ENCODE results near the gene POLG. TPM values are rescaled to one million over a fixed set of nuclear protein-coding genes. Genes with fewer than 3 reads are reported as not detected.

The POLG gene
- total and polyA plus RNA-seq, 2 of the 13 experiments (the other 11 are each of a cell fraction or from before 2014, with no cell fraction given): 26.6 to 35.5 TPM

DNA sequence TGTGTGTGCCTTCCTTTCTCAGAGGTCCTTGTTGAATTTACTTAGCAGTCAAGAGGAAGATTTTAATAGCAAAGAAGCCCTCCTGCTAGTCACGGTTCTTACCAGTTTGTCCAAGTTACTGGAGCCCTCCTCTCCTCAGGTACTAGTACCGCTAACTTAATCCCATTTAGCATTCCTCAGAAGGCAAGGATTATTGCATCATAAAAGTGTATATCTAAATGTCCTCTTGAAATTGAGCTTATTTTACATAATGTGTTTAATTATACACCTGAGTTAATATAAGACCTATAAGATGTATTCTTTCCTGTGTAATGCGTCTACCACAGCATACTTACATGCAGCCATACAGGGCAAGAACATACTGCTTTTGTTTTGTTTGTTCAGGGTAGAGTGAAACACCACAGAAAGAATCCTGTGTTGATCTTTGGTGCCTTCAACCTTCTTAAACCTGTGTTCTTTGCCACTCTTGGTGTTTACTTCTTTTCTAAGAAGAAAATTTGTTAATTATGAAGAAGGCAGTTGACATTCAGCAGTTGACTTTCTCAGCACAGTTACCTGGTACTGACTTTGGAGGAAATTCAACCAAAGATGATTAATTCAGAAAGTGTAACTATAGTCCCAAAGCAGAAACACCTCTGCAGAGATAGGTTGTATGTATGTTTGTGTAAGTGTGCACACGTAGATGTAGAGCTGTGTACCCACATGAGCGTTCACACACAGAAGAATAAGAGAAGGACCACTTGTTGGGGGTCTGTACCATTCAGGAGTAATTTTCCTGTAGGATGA lies 33.1 kb downstream of the POLG start:
- no peaks in the 10 kb centered on the region for H3K27me3 ChIP-seq (ENCODE audit: control insufficient read depth in 1 of 2, insufficient read depth in 2 of 2, low read length in 2 of 2)
- intact Hi-C loops (cut with micrococcal nuclease; ENCODE audit: unreplicated experiment) (loop anchor here (10.0 kb wide), 1 partner anchor 97 kb away; no protein-coding TSS in a partner anchor), in situ Hi-C loops (cut with HindIII; ENCODE audit: extremely low pct_ligation_motif_present, low pct_unique_long_range_greater_than_20kb) (no loop called here)
- FAIRE-seq (no peak), DNase-seq (ENCODE audit: low spot score) (no peak), ATAC-seq (no peak)
- TF ChIP-seq CEBPB (IDR thresholded peaks at IDR 0.05; ENCODE audit: borderline replicate concordance, low read depth, low read length) (peak; percentile 34; the same call in 1 of the 2 replicates), REL (CRISPR knock-in tag; conservative IDR thresholded peaks at IDR 0.05) (no peak), ATF7 (IDR thresholded peaks at IDR 0.05) (peak; percentile 46; the same call in 1 of the 2 replicates), ATF7 (CRISPR knock-in tag; IDR thresholded peaks at IDR 0.05) (no peak)
- BruUV-seq (replicated peaks): no TSS peak
- no peaks in the 10 kb centered on the region for H3K4me1 ChIP-seq (ENCODE audit: insufficient read depth, low read length)
- no peak overlapping the region for H3K4me3 ChIP-seq (replicated peaks in 1 of 3; ENCODE audit: insufficient read depth in 1 of 3, low read depth in 2 of 3, low read length in 3 of 3)
- no peaks in the 10 kb centered on the region for H4K20me1 ChIP-seq (ENCODE audit: insufficient read depth, low read length)
- 90% methylated on average over 5 of the region's 5 CpGs for WGBS (ENCODE audit: low lambda C conversion rate)
- no peak overlapping the region for H3K4me2 ChIP-seq (ENCODE audit: low read depth, low read length)
- no peak overlapping the region for H3K9ac ChIP-seq (ENCODE audit: insufficient read depth, low read depth, low read length)
- peaks cover 7 to 31% of the 10 kb centered on the region in 2 experiments for H3K36me3 ChIP-seq (replicated peaks in 1 of 2; ENCODE audit: control insufficient read depth in 1 of 2, insufficient read depth in 2 of 2, low read length in 2 of 2)
- no peaks in the 10 kb centered on the region for H3K9me3 ChIP-seq (ENCODE audit: low read length)
- no peaks in the 10 kb centered on the region for H3K79me2 ChIP-seq (ENCODE audit: insufficient read depth, low read length)
- H3K27ac ChIP-seq (ENCODE audit: extremely low read length, insufficient read depth, low read length): no peak overlapping the region
- ChIA-PET POLR2A (no interaction called here), CTCF (ENCODE audit: low intra/inter-chr PET ratio, low total read pairs) (no interaction called here)
- no peak overlapping the region for H2AFZ ChIP-seq (ENCODE audit: low read length)

DNA sequence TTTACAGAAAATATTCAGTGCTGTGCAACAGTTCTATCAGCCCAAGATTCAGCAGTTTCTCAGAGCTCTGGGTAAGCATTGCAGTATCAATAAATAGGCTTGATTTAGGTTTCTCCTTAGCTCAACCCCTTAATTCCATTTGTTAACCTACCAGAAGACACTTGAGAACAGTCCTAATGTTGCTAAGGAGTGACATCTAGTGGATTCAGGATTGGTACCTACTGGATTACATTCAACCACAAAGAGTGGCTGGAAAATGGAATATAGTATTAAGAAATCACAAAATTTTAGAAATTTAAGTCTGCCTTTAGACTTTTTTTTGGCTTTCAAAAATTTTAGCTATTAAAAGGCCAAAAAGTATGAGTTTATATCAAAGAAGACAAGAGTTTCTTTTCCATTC lies 34.7 kb downstream of the POLG start:
- H3K9me3 ChIP-seq (ENCODE audit: low read length): no peaks in the 10 kb centered on the region
- no peak overlapping the region for H3K9ac ChIP-seq (ENCODE audit: insufficient read depth, low read depth, low read length)
- in situ Hi-C loops (cut with HindIII; ENCODE audit: extremely low pct_ligation_motif_present, low pct_unique_long_range_greater_than_20kb) (loop anchor here (10.0 kb wide), 1 partner anchor 95 kb away; no protein-coding TSS in a partner anchor), intact Hi-C loops (cut with micrococcal nuclease; ENCODE audit: unreplicated experiment) (loop anchor here (10.0 kb wide), 1 partner anchor 95 kb away; no protein-coding TSS in a partner anchor)
- no peak overlapping the region for H3K4me2 ChIP-seq (ENCODE audit: low read depth, low read length)
- no peak for DNase-seq (ENCODE audit: low spot score)
- H2AFZ ChIP-seq (ENCODE audit: low read length): no peak overlapping the region
- no peaks in the 10 kb centered on the region for H3K79me2 ChIP-seq (ENCODE audit: insufficient read depth, low read length)
- no peak overlapping the region for H3K4me3 ChIP-seq (replicated peaks in 1 of 3; ENCODE audit: insufficient read depth in 1 of 3, low read depth in 2 of 3, low read length in 3 of 3)
- no peak for FAIRE-seq
- ATAC-seq: peak; percentile 33; the same call in 1 of the 3 replicates
- no peaks in the 10 kb centered on the region for H4K20me1 ChIP-seq (ENCODE audit: insufficient read depth, low read length)
- H3K4me1 ChIP-seq (ENCODE audit: insufficient read depth, low read length): no peaks in the 10 kb centered on the region
- H3K27me3 ChIP-seq (ENCODE audit: control insufficient read depth in 1 of 2, insufficient read depth in 2 of 2, low read length in 2 of 2): no peaks in the 10 kb centered on the region; a peak in 1 of 5 replicates
- H3K36me3 ChIP-seq (replicated peaks in 1 of 2; ENCODE audit: control insufficient read depth in 1 of 2, insufficient read depth in 2 of 2, low read length in 2 of 2): peaks cover 5 to 26% of the 10 kb centered on the region in 2 experiments
- H3K27ac ChIP-seq (ENCODE audit: extremely low read length, insufficient read depth, low read length): no peak overlapping the region
- BruUV-seq (replicated peaks): no TSS peak
- CTCF ChIA-PET (ENCODE audit: low intra/inter-chr PET ratio, low total read pairs): no interaction called here
- TF ChIP-seq SMC3 (IDR thresholded peaks at IDR 0.05; ENCODE audit: low read length) (peak; percentile 27; the same call in 1 of the 2 replicates), JDP2 (CRISPR knock-in tag; IDR thresholded peaks at IDR 0.05; ENCODE audit: borderline replicate concordance) (no peak), STAG1 (CRISPR knock-in tag; IDR thresholded peaks at IDR 0.05) (peak; percentile 45)
- TF ChIP-seq, protein P1, sequence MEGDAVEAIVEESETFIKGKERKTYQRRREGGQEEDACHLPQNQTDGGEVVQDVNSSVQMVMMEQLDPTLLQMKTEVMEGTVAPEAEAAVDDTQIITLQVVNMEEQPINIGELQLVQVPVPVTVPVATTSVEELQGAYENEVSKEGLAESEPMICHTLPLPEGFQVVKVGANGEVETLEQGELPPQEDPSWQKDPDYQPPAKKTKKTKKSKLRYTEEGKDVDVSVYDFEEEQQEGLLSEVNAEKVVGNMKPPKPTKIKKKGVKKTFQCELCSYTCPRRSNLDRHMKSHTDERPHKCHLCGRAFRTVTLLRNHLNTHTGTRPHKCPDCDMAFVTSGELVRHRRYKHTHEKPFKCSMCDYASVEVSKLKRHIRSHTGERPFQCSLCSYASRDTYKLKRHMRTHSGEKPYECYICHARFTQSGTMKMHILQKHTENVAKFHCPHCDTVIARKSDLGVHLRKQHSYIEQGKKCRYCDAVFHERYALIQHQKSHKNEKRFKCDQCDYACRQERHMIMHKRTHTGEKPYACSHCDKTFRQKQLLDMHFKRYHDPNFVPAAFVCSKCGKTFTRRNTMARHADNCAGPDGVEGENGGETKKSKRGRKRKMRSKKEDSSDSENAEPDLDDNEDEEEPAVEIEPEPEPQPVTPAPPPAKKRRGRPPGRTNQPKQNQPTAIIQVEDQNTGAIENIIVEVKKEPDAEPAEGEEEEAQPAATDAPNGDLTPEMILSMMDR (CRISPR knock-in tag; IDR thresholded peaks at IDR 0.05): peak; percentile 34
- TF ChIP-seq, protein P2, sequence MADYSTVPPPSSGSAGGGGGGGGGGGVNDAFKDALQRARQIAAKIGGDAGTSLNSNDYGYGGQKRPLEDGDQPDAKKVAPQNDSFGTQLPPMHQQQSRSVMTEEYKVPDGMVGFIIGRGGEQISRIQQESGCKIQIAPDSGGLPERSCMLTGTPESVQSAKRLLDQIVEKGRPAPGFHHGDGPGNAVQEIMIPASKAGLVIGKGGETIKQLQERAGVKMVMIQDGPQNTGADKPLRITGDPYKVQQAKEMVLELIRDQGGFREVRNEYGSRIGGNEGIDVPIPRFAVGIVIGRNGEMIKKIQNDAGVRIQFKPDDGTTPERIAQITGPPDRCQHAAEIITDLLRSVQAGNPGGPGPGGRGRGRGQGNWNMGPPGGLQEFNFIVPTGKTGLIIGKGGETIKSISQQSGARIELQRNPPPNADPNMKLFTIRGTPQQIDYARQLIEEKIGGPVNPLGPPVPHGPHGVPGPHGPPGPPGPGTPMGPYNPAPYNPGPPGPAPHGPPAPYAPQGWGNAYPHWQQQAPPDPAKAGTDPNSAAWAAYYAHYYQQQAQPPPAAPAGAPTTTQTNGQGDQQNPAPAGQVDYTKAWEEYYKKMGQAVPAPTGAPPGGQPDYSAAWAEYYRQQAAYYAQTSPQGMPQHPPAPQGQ (CRISPR knock-in tag; IDR thresholded peaks at IDR 0.05; ENCODE audit: borderline replicate concordance): no peak
- POLR2A ChIA-PET: no interaction called here

Data from HepG2 (cell line).